HL-60 (cell line): ENCODE measurements around the gene ATG10.

Source experiments
- GABPA ChIP-seq: IDR thresholded peaks from 2 replicates; pipeline ENCODE4 v1.6.1; 2012; ENCODE audit warnings: low read depth
- POLR2AphosphoS5 ChIP-seq: IDR thresholded peaks from 2 replicates; pipeline ENCODE4 v1.6.1; 2012; ENCODE audit warnings: low read depth
- TF ChIP-seq, protein P1 (sequence below): IDR thresholded peaks from one replicate; pipeline ENCODE4 v1.5.1; 2011; ENCODE audit warnings: low read length, control low read depth, inconsistent platforms; ENCODE audit not compliant: insufficient read depth

DNA sequence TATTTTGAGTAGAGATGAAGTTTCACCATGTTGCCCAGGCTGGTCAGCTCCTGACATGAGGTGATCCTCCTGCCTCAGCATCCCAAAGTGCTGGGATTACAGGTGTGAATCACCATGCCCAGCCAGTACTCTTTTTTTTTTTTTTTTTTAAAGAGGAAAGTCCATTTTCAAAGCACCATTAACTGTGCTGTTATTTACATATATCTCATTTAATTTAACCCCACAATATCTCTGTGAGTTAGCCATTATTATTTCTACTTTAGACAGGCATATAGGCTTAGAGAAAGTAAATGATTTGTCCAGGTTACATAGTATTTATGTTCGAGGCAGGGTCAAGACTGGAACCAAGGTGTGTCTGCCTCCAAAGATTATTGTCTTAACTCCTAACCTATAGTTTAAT is 50.7 kb downstream of the ATG10 start:
- TF ChIP-seq, protein P1, sequence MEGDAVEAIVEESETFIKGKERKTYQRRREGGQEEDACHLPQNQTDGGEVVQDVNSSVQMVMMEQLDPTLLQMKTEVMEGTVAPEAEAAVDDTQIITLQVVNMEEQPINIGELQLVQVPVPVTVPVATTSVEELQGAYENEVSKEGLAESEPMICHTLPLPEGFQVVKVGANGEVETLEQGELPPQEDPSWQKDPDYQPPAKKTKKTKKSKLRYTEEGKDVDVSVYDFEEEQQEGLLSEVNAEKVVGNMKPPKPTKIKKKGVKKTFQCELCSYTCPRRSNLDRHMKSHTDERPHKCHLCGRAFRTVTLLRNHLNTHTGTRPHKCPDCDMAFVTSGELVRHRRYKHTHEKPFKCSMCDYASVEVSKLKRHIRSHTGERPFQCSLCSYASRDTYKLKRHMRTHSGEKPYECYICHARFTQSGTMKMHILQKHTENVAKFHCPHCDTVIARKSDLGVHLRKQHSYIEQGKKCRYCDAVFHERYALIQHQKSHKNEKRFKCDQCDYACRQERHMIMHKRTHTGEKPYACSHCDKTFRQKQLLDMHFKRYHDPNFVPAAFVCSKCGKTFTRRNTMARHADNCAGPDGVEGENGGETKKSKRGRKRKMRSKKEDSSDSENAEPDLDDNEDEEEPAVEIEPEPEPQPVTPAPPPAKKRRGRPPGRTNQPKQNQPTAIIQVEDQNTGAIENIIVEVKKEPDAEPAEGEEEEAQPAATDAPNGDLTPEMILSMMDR, result no peak
- TF ChIP-seq POLR2AphosphoS5 (no peak), GABPA (no peak)
